Natural killer cell treated with Interleukin-12 subunit alpha and Interleukin-12 subunit beta and Interleukin-15 and Interleukin-18, amount 100 ng/mL, for 72 hours (primary cell): ENCODE measurements around the gene RNF215. TPM values are rescaled to one million over a fixed set of nuclear protein-coding genes. Genes with fewer than 3 reads are reported as not detected.
A peak's percentile ranks its signal among the peaks of the same experiment; 100 is the strongest.
"Not testable (repeated sequence)": the region's sequence is repeated elsewhere in the genome, so short reads cannot be mapped to it uniquely, and the experiment has no call there.

Source experiments
- ATAC-seq, 2 donors: fragments of 150-1000 bp; cut with Tn5 transposase in 1 of 2; sonication (Bioruptor Pico), chemical (Tn5 transposase) in 1 of 2; 2 replicates each; pipeline ENCODE4 v1.10.0; 2021
- DNase-seq: peaks from one replicate; pipeline ENCODE4 v3.0.0; 2022; ENCODE audit warnings: low spot score
- H3K27ac Mint-ChIP-seq, 2 donors: 1 replicate in 1 of 2; 2 replicates in 1 of 2; pipeline ENCODE4 v1.8.0; 2022; ENCODE audit warnings: mixed read lengths in 2 of 2, mild to moderate bottlenecking in 1 of 2, moderate library complexity in 1 of 2
- H3K27me3 Mint-ChIP-seq, 2 donors: 1 replicate in 1 of 2; 2 replicates in 1 of 2; pipeline ENCODE4 v1.8.0; 2022; ENCODE audit warnings: mixed read lengths in 2 of 2
- H3K36me3 Mint-ChIP-seq: one replicate; pipeline ENCODE4 v1.8.0; 2022; ENCODE audit warnings: mixed read lengths
- H3K4me1 Mint-ChIP-seq, 2 donors: 1 replicate in 1 of 2; 2 replicates in 1 of 2; pipeline ENCODE4 v1.8.0; 2022; ENCODE audit warnings: low read depth in 2 of 2, mixed read lengths in 2 of 2, mild to moderate bottlenecking in 1 of 2
- H3K4me3 Mint-ChIP-seq: one replicate; pipeline ENCODE4 v1.8.0; 2022; ENCODE audit warnings: mixed read lengths
- H3K9me3 Mint-ChIP-seq: 2 replicates; pipeline ENCODE4 v1.8.0; 2022; ENCODE audit warnings: mixed read lengths
- total RNA-seq, 2 donors: library from RNA; stranded (reverse); gene quantifications; one replicate each; pipeline ENCODE4 v1.2.3, GENCODE V29; 2022

Gene RNF215
- total RNA-seq, 2 donors from 2014 or later = 5.2 to 7.4 TPM

GRCh38 chr22:30356449-30357235 is 30.6 kb downstream of the RNF215 start, which contains the start of the genes CCDC157 and SF3A1:
TSS of gene CCDC157 (plus strand) at chr22:30357007. CDS start at chr22:30366001, 8,994 bp downstream.
TSS of gene SF3A1 (minus strand) at chr22:30356894. CDS start at chr22:30356792, 102 bp downstream.
- H3K27me3 Mint-ChIP-seq = peaks cover 0 to 2% of the 10 kb centered on the region in 2 donors
- peaks cover 47 to 60% of the 10 kb centered on the region in 2 donors for H3K4me1 Mint-ChIP-seq
- H3K9me3 Mint-ChIP-seq = no peaks in the 10 kb centered on the region
- peak within 1 kb of the TSS; percentile 89 to 95 for H3K27ac Mint-ChIP-seq
- peak within 1 kb of the TSS; percentile 89 for H3K4me3 Mint-ChIP-seq
- H3K36me3 Mint-ChIP-seq = peaks cover 9% of the 10 kb centered on the region
- ATAC-seq (peak; percentile 95 to 96), DNase-seq (peak; percentile 93)

- H3K4me1 Mint-ChIP-seq = peaks cover 55 to 64% of the 10 kb centered on the region in 2 donors
- no peak for DNase-seq
- ATAC-seq = no peak
- peak overlapping the region; percentile 89 to 95 for H3K27ac Mint-ChIP-seq
- peaks cover 9% of the 10 kb centered on the region for H3K36me3 Mint-ChIP-seq
- peak overlapping the region; percentile 73 for H3K4me3 Mint-ChIP-seq
- peaks cover 0 to 2% of the 10 kb centered on the region in 2 donors for H3K27me3 Mint-ChIP-seq
- no peaks in the 10 kb centered on the region for H3K9me3 Mint-ChIP-seq
Measured at GRCh38 chr22:30354644-30355043, 32.6 kb downstream of the RNF215 start.

DNA sequence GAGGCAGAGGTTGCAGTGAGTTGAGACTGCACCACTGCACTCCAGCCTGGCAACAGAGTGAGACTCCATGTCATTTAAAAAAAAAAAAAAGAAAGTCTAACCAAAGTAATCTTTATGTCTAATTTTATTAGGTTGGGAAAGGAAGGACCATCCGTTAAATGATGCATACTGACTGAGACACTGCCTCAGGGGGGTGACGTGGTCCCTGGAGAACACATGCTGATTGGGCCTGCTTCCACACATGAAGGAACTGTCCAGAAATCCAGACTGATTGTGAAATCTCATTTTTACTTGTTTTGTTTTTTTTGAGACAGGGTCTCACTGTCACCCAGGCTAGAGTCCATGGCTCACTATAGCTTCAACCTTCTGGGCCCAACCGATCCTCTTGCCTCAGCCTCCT is 36.0 kb downstream of the RNF215 start:
- Mint-ChIP-seq H3K27me3 (no peaks in the 10 kb centered on the region), H3K36me3 (peaks cover 9% of the 10 kb centered on the region), H3K27ac (peak overlapping the region in 1 of 2 donors; percentile 72), H3K9me3 (no peaks in the 10 kb centered on the region), H3K4me1 (peaks cover 58 to 61% of the 10 kb centered on the region in 2 donors), H3K4me3 (no peak overlapping the region)
- DNase-seq (no peak), ATAC-seq (no peak)

GRCh38 chr22:30348809-30349208 is 38.4 kb downstream of the RNF215 start:
- no peak for DNase-seq
- H3K9me3 Mint-ChIP-seq = no peaks in the 10 kb centered on the region
- peak overlapping the region; percentile 59 for H3K4me3 Mint-ChIP-seq
- H3K4me1 Mint-ChIP-seq = peaks cover 37% of the 10 kb centered on the region in 2 donors
- peak overlapping the region; percentile 75 to 83 for H3K27ac Mint-ChIP-seq
- ATAC-seq = no peak
- no peaks in the 10 kb centered on the region for H3K27me3 Mint-ChIP-seq
- H3K36me3 Mint-ChIP-seq = peaks cover 8% of the 10 kb centered on the region

DNA sequence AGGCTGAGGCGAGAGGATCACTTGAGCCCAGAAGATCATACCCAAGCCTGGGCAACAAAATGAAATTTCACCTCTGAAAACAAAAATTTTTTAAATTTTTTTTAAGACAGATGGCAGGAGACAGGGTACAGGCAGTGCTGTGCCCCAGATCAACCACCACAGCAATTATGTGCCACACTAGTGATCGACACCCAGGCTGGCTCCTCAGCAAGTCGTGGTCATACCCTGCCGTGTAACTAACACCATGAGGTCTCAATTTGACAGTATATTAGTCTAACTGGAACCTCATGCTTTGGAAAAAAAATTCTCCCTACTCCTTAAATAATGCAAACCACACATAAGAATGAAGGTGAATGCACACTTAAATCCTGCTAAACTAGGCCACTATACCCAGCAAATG is 38.8 kb downstream of the RNF215 start:
- H3K4me3 Mint-ChIP-seq = peak overlapping the region; percentile 59
- DNase-seq = no peak

GRCh38 chr22:30347255-30347892 is 39.8 kb downstream of the RNF215 start:
- H3K4me1 Mint-ChIP-seq = peaks cover 24 to 27% of the 10 kb centered on the region in 2 donors
- H3K27me3 Mint-ChIP-seq = no peaks in the 10 kb centered on the region
- DNase-seq = no peak
- H3K27ac Mint-ChIP-seq = peak overlapping the region; percentile 46 to 83
- no peaks in the 10 kb centered on the region for H3K9me3 Mint-ChIP-seq
- ATAC-seq = peak in 1 of 2 donors; percentile 61
- H3K4me3 Mint-ChIP-seq = peak overlapping the region; percentile 49
- peaks cover 13% of the 10 kb centered on the region for H3K36me3 Mint-ChIP-seq

More for the DNA sequence above, 38.8 kb downstream of the RNF215 start:
- Mint-ChIP-seq H3K27ac (peak overlapping the region; percentile 75 to 83), H3K27me3 (no peaks in the 10 kb centered on the region), H3K4me1 (peaks cover 33 to 35% of the 10 kb centered on the region in 2 donors), H3K36me3 (peaks cover 8% of the 10 kb centered on the region), H3K9me3 (no peaks in the 10 kb centered on the region)
- peak in 1 of 2 donors; percentile 64 for ATAC-seq

GRCh38 chr22:30344447-30345200 is 42.6 kb downstream of the RNF215 start:
- ATAC-seq (no peak), DNase-seq (no peak)
- Mint-ChIP-seq H3K27ac (no peak overlapping the region), H3K9me3 (no peaks in the 10 kb centered on the region), H3K36me3 (peaks cover 13% of the 10 kb centered on the region), H3K4me3 (no peak overlapping the region), H3K4me1 (peaks cover 12 to 13% of the 10 kb centered on the region in 2 donors), H3K27me3 (no peaks in the 10 kb centered on the region)

DNA sequence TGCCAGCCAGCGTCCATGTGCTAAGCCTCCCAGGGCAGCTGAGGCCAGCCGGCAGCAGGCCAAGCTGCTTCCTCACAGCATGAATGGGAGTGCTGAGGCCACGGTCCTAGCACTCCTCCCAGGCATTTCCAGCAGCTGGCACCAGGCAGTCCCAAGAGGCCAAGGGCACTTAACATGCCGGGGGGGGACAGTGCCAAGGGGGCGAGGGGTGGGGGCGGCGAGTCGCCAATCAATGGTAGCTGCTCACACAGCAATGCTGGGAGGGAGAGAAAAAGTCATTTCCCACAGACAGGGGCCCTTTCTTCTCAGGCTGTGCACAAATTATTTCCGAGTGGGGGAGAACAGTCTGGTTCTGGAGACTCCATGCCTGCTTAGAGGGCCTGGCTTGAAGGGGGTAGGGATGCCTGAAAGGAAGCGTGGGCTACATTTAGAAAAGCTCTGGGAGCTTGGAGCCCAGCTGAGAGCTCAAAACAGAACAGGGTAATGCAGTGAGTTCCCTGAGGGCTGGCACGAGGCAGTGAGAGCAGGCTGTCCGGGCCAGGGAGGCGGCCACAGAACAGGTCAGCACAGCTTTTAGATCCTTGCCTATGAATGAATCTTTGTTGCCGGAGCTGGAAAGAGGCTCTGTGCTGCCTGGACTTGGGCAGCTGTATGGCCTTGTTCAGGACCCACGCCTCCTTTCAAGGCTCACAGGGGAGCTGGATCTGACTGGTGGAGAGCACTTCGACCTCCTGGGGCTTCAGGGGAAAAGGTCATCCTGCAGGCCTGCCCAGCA is 46.1 kb downstream of the RNF215 start:
- no peak for DNase-seq
- peaks cover 17% of the 10 kb centered on the region for H3K36me3 Mint-ChIP-seq
- H3K4me1 Mint-ChIP-seq = no peaks in the 10 kb centered on the region
- no peaks in the 10 kb centered on the region for H3K9me3 Mint-ChIP-seq
- H3K27me3 Mint-ChIP-seq = no peaks in the 10 kb centered on the region
- no peak for ATAC-seq
- no peak overlapping the region for H3K4me3 Mint-ChIP-seq
- H3K27ac Mint-ChIP-seq = no peak overlapping the region

GRCh38 chr22:30338802-30339201 is 48.4 kb downstream of the RNF215 start:
- Mint-ChIP-seq H3K36me3 (peaks cover 11% of the 10 kb centered on the region), H3K27me3 (no peaks in the 10 kb centered on the region), H3K4me1 (no peaks in the 10 kb centered on the region), H3K4me3 (no peak overlapping the region), H3K27ac (no peak overlapping the region), H3K9me3 (no peaks in the 10 kb centered on the region)
- ATAC-seq (no peak), DNase-seq (no peak)

DNA sequence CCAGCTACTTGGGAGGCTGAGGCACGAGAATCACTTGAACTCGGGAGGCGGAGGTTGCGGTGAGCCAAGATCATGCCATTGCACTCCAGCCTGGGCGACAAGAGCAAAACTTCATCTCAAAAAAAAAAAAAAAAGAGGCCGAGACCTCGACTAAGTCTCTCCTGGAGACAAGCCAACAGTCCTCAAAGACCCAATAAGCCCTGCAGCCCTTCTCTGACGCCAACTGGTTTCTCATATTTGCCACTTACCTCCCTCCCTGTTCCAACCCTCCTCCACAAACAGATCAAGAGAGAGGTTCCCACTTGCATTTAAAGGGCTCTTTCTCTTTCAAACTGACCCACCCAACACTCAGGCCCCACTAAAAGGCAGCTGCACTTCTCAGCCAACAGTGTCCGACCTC is 48.9 kb downstream of the RNF215 start:
- H3K27ac Mint-ChIP-seq, H3K36me3 Mint-ChIP-seq, H3K9me3 Mint-ChIP-seq, H3K4me3 Mint-ChIP-seq, H3K4me1 Mint-ChIP-seq, ATAC-seq, H3K27me3 Mint-ChIP-seq, DNase-seq: not testable (repeated sequence)

- ATAC-seq (no peak), DNase-seq (no peak)
- Mint-ChIP-seq H3K27ac (no peak overlapping the region), H3K27me3 (no peaks in the 10 kb centered on the region), H3K4me1 (no peaks in the 10 kb centered on the region), H3K36me3 (peaks cover 4% of the 10 kb centered on the region), H3K4me3 (no peak overlapping the region), H3K9me3 (no peaks in the 10 kb centered on the region)
Measured at GRCh38 chr22:30337461-30337778, 49.8 kb downstream of the RNF215 start.

DNA sequence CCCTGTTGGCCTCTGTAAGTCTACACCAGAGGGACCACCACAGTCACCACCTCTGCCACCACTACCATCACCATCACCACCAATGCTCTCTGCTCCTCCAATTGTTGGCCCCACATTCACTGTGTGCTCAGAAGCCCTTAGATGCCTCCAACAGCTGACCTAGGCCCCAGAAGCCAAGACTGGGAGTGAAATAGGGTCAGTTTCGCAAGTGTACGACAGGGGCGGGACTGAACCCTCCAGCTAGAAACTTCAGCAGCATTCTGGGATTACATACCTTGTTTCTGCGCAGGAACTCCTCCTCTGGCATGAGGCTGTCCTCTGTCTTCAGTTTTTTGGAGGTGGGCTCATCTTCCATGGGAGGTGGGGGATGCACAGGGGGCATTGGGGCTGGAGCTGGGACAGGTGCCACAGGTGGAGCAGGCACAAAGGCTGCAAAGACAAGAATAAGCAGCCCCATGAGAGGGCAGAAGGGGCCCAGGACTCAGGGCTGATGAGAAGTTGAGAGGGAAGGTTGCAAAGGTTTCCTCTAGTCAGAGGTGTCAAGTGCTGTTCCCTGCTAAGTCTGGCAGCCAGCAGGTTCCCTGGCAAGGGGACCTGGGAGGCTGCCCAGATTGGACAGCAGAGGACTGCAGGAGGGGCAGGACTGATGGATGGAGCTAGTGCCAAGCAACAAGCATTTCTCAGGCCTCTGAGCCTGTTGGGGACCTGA is 50.3 kb downstream of the RNF215 start:
- ATAC-seq (no peak), DNase-seq (no peak)
- Mint-ChIP-seq H3K27me3 (no peaks in the 10 kb centered on the region), H3K27ac (no peak overlapping the region), H3K36me3 (peaks cover 4% of the 10 kb centered on the region), H3K9me3 (no peaks in the 10 kb centered on the region), H3K4me1 (no peaks in the 10 kb centered on the region), H3K4me3 (no peak overlapping the region)

GRCh38 chr22:30335236-30335635 is 52.0 kb downstream of the RNF215 start:
- peaks cover 9% of the 10 kb centered on the region for H3K36me3 Mint-ChIP-seq
- H3K27ac Mint-ChIP-seq = peak overlapping the region in 1 of 2 donors; percentile 19
- no peaks in the 10 kb centered on the region for H3K27me3 Mint-ChIP-seq
- H3K9me3 Mint-ChIP-seq = no peaks in the 10 kb centered on the region
- no peaks in the 10 kb centered on the region for H3K4me1 Mint-ChIP-seq
- ATAC-seq (no peak), DNase-seq (no peak)
- no peak overlapping the region for H3K4me3 Mint-ChIP-seq
